Muscle of back (tissue), 13 donors: Measurements from ENCODE around the gene HCCS. TPM values are rescaled to one million over a fixed set of nuclear protein-coding genes. Genes with fewer than 3 reads are reported as not detected.

Experiments used
- DNase-seq, 3 donors: peaks; one replicate each; pipeline versions ENCODE4 v3.0.0 to v3.0.0-alpha.2; 2013
- long read RNA-seq, 9 donors: transcript quantifications; one replicate each; lab custom pipeline, GENCODE V29; 2026
- polyA plus RNA-seq, 10 donors: library from polyadenylated mRNA; unstranded; fragments of 120-200 nt; gene quantifications; one replicate each; pipeline ENCODE4 v1.2.1, GENCODE V29; 2013; ENCODE audit not compliant: insufficient read length in 10 of 10

Gene HCCS
- polyA plus RNA-seq, result 10 to 100 TPM; 22.9 to 35.3 (median 26.0) TPM
- long read RNA-seq, donor 1, partial matches to known transcripts, result 0 of 4 reads
- long read RNA-seq, donor 1, other reads (novel, unspliced or antisense), result 0 of 4 reads
- long read RNA-seq, donor 2, transcript HCCS-202 (7 exons, 1,072 nt), result major isoform, 5 of 12 reads
- long read RNA-seq, donor 2, partial matches to known transcripts, result 7 of 12 reads
- long read RNA-seq, donor 2, other reads (novel, unspliced or antisense), result 0 of 12 reads
- long read RNA-seq, donor 3, result 0 reads
- long read RNA-seq, donor 4, transcript HCCS-202 (7 exons, 1,072 nt), result major isoform, 6 of 10 reads
- long read RNA-seq, donor 4, partial matches to known transcripts, result 0 of 10 reads
- long read RNA-seq, donor 4, other reads (novel, unspliced or antisense), result 0 of 10 reads
- long read RNA-seq, donor 5, transcript HCCS-202 (7 exons, 1,072 nt), result major isoform, 8 of 8 reads
- long read RNA-seq, donor 5, partial matches to known transcripts, result 0 of 8 reads
- long read RNA-seq, donor 5, other reads (novel, unspliced or antisense), result 0 of 8 reads
- long read RNA-seq, donor 6, transcript HCCS-202 (7 exons, 1,072 nt), result major isoform, 6 of 7 reads
- long read RNA-seq, donor 6, partial matches to known transcripts, result 0 of 7 reads
- long read RNA-seq, donor 6, other reads (novel, unspliced or antisense), result 0 of 7 reads
- long read RNA-seq, donor 7, partial matches to known transcripts, result 0 of 5 reads
- long read RNA-seq, donor 7, other reads (novel, unspliced or antisense), result 0 of 5 reads
- long read RNA-seq, donor 8, transcript HCCS-202 (7 exons, 1,072 nt), result major isoform, 5 of 5 reads
- long read RNA-seq, donor 8, partial matches to known transcripts, result 0 of 5 reads
- long read RNA-seq, donor 8, other reads (novel, unspliced or antisense), result 0 of 5 reads
- long read RNA-seq, donor 9, partial matches to known transcripts, result 0 of 1 reads
- long read RNA-seq, donor 9, other reads (novel, unspliced or antisense), result 0 of 1 reads

DNA sequence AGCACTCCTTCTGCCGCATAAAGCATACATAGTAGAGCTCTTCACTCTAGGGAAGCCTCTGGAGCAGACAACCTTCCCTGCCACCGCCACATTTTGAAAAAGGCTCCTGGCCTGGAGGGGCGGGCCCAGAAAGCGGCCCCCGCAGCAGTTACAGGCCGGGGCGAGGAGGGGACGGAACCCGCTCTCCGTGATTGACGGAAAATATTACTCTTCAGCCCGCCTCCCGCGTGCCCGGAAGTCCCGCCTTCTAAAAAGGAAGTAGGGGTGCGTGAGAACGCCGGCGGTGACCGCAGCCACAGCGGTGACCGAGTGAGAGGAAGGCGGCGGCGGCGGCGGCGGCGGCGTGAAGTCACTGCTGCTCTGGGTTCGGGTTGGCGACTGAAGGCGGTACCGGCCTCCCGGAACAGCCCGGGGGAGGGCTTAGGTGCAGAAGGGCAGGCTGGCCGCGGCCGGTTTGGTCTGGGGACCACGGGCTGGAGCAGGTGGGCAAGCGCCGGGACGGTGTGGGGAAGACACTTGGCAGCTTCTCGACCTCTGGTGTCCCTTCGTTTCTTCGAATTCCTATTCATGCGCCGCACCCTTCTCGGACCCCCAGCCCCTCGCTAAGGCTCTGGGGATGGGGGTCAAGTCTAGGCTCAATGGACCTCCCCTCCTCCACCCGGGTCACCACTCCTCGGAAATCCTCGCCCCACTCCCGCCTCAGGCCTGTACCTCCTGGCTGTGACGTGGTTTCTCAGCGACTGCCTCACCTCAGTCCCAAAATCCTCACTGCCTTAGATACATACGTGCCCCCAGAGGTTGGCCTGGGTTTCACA lies at the start of gene HCCS:
TSS of gene HCCS (plus strand) at position 296 of the 815 bp plus-strand sequence. CDS start 729 bp downstream, outside the sequence.
- peak; percentile 81 to 93 (median 88) for DNase-seq

DNA sequence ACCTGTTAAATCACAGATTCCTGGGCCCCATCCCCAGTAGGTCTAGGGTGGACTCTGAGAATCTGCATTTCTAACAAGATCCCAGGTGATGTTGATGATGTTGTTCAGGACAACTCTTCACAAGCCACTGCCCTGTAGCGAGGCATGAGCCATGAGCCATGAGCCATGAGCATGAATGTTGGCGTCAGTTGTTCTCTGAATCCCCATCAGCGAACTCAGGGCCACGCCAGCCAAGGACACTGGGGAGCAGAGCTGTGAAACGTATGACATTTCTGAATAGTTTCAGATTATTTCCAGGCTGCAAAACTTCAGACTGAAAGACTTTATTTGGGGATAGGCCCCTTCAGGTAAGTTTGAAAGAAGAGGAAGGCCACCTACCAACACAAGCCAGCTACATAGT lies 46.9 kb upstream of the HCCS start:
- DNase-seq, result no peak

DNA sequence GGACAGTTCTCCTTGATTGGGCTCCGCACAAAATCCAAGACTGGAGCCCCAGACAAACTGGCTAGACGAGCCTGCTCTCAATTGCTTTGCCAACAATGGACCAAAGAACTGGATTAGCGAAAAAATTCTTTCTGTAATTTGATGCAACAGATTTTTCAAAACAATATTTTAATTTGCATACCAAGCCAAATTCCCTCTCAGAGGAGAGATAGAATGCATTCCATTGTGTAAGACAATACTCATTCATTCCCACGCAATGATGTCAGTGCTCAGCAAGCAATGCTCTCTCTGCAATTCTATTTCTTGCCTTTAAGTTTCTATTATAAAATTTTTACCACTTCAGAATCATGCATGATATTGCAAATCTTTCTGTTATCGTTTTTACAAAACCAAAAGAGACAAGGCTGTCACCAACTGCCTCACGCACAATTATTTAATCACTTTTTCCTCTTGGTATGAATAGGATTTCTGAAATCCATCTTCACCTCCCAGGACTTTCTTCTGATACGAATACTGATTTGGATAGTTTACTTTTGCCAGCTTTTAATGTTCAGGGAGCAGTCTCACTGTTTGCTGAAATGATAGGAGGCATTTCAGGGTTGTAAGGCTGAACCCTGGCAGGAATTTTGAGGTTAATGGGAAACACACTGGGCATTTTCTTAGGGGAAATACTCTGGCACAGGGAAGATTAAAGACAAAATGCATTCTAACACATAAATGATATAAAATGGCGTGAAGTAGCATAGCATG lies 46.1 kb upstream of the HCCS start:
- DNase-seq, result peak; percentile 60 to 79 (median 67)

DNA sequence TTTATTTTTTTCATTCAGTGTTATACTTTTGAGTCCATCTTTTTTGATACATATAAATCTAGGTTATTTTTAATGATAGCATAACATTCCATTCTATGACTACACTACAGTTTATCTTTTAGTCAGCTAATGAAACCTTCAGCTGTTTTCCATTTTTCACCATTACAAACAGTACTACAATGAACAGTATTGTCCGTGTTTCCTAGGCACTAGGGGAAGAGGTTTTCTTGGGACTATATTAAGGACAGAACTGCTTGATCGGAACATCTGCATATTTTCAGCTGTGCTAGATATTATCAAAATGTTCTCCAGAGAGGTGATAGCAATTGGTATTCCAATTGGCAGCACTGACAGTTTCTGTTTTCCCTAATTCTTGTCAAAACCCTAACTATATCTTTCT lies 44.3 kb upstream of the HCCS start:
- no peak for DNase-seq

DNA sequence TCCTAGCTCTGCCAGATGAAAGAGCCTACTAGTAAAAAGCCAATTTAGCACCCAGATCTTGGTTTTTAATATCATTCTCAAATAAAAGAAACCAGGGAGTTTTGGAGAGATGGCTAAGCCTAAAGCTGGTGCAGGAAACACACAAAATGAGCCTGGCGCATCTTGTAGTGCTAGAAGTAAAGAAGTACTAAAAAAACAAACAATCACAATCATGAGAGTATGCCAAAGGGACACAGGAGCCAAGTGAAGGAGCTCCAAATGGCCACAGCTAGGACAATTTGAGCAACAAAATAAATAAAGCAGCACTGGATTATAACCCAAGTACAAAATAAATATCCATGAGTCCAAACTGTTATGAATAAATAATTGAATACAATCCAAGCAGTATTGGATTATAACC lies 37.8 kb upstream of the HCCS start:
- peak in 1 of 3 donors; percentile 52 for DNase-seq

DNA sequence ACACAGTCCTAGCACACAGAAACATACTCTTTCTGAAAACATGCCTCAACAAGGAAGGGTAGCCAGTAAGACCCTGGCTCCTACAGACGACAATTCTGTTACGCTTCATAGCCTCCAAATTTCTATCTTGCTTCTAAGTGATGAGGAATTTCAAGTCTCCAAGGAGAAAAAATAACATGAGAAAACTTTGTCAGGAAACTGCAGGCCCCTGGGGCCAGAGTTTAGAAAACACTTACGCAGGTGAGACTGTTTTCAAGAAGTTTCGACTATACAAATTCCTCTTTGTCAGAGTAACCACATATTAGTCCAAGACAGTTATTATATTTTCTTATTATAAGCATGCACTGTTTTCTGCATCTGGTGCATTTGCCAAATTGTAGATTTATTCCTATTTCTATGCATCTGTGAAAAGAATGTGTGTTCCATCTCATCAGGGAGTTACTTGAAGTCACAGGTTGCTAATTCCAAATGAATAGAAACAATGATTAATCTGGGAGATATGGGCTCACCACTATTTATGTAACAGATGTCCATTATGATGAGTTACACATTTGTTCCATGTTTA lies 30.3 kb upstream of the HCCS start:
- DNase-seq, result peak; percentile 56 to 78 (median 65)

DNA sequence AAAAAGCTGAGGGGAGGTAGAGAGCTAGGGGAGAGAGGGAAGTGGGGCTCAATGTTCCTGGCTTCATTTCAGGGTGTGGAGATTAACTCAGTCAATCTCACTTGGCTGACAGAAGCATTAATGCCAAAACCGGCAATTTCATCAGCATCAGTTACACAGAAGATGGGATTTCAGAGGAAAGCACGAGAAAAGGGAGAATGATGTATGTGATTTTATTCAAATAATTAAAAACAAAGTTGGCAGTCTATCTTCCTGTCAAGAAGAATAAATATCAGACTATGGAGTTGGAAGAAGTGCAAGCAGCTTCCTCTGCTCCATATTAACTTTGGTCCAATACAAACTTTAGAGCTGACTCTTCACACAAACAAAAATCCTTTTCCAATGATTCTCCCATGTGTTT lies 29.6 kb upstream of the HCCS start:
- DNase-seq, result peak; percentile 57 to 88 (median 77)

DNA sequence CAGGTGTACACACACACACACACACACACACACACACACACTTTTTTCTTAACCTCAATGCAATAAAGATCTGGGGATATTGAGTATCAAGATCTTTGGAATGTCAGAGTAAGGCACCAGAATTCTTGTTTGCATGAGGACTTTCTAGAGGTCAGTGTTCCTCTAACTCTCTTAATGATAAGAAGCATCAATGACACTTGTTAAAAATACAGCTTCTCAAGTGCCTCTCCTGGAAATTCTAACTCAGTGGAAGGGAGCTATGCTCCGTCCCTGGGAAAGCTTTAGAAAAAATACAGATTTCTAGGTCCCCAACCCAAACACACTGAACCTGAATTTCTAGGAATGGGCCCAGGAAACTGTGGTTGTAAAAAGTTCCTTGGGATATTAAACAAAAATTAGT lies 25.8 kb upstream of the HCCS start:
- no peak for DNase-seq

DNA sequence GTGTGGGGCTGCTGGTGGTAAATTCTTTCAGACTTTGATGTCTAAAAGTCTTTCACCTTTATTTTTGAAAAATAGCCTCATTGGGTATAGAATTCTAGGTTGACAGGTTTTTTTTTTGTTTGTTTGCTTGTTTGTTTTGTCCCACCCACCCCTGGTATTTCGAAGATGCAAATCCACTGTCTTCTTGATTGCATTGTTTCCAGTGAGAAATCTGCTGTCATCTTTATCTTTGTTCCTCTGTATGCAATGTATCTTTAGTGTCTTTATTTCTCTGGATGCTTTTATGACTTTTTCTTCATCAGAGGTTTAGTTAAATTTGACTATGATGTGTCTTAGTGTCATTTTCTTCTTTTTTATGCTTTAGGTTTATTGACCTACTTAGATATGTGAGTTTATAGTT lies 21.3 kb upstream of the HCCS start:
- no peak for DNase-seq

DNA sequence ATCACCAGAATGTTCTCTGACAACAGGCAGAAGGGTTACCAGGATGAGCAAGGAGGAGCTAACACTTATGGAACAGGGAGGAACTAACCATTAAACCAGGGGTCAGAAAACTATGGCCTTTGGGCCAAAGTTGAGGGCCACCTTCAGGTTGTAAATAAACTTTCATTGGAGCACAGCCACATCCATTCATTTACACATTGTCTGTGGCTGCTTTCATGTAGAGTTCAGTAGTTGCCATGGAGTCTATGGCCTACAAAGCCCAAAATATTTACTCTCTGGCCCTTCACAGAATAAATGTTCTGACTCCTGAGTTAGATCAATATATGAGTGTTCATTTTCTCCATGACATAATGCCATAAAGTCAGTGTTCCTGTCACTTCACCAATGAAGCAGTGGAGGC lies 13.2 kb upstream of the HCCS start:
- DNase-seq, result no peak

DNA sequence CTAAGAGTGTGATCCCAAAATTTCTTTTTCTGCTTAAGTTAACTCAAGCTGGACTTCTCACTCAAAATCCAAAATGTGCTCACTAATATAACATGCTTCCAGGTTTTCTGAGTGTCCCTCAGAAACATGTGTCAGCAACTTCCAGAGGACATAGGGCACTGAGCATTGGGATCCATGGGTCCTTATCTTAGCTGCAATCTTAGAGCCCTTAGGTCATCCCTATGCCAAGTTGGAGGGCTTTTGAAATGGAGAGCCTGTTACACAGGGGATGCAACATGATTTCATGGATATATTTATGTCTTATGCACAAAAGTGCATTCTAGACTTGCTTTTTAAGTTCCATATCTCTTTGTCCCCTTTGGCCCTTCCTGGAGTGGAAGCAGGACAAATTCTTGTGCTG lies 11.7 kb upstream of the HCCS start:
- no peak for DNase-seq

DNA sequence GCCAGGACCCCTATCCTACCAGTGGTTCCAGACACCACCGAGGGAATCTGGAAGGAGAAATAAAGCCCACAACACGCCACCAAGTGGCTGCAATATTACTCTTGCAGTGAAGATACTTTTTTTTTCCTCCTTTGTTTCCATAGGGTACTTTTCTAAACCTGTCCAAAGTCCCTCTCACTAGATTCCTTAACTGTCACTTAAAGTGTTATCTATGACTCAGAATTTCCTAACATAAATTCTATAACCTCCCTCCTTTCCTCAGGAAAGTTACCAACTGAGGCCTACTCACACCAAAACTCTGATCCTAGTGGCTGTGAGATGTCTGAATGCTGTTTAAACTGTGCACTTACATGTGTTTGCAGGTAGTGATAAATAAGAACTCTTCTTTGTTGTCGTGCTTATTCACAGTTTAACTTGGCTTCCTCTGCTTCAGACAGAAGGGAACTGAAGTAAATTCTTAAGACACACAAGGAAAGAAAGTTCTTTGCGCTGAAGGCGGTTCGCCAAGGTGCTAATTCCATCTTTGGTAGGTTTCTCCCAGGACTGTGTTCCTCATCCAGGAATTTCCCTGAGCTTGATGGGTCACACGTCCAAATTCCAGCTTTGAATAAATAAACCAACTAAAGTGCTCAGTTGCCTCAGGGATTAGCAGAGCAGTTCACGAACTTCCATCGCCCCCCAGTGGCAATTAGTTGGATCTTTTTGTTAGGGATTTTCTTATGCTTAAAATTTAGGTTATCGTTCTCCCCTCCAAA lies 10.7 kb upstream of the HCCS start:
- DNase-seq, result peak; percentile 61 to 84 (median 70)

DNA sequence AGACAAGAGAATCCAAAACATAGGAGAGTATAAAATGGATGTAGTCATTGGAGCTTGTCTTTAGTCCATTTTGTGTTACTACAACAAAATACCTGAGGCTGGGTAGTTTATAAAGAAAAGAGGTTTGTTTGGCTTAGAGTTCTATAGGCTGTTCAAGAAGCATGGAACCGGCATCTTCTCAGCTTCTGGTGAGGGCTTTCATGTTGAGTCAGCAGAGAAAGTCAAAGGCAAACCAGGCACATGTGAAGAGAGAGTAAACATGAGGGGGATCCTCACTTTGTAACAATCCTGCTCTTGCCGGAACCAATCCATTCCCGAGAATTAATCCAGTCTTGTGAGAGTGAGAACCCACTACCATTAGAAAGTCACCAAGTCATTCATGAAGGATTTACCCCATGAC lies 8.1 kb upstream of the HCCS start:
- DNase-seq, result no peak

DNA sequence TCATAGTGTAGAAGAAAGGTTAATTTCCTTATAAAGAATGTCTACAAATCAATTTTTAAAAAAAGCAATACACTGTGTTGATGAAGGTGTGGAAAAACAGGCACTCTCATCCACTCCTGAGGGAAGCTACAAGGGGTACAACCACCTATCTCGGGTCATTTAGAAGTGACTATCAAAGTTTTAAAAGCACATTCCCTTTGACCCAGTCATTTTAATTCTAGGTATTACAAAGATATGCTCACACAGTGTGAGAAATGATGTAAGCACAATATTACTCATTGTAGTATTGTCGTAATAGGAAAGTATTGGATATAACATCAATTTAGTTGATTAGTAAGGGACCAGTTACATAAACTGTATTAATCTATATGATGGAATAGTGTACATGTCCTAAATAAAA lies 7.4 kb upstream of the HCCS start:
- DNase-seq, result no peak

DNA sequence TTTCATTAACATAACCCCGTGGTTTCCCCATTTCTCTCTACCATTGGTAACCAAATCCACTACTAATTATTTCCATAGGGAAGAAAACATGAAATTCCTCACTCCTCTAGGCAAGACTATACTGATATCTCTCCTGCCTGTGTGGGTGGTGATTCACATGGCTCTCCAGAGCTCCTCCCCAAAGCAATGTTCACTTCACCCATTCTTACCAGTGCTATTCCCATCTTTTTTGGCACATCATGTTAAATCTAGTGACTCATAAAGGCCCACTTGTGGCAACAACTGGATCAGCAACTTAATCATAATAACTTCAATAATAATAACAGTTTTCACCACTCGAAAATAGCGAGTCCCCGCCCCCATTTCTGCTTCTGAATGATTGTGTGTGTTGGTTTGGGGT lies 6.1 kb upstream of the HCCS start:
- no peak for DNase-seq

DNA sequence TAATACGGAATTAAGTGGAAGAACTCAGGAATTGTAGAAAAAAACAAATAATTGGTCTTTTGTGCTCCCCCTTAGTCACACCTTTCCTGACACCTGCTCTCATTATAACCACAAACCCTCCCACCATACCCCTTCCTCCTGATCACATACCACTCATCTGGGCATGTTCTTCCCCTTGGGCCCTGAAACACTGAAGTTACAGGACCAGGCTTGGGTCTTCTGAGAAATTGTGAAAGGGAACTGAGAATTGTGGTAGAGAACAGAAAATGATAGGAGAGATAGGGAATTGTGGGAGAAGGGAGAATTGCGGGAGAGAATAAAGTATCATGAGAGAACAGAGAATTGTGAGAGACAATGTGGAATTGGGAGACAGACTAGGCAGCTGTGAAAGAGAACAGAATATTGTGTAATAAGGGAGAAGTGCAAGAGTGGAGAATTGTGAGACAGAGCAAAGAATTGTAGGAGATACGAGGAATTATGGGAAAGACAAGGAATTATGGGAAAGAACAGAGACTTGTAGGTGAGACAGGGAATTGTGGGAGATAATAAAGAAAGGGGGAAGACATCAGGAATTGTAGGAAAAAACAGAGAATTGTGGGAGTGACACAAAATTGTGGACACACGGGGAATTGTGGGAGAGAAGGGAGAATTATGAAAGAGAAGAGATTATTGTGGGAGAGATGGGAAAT lies 2.7 kb upstream of the HCCS start:
- no peak for DNase-seq

DNA sequence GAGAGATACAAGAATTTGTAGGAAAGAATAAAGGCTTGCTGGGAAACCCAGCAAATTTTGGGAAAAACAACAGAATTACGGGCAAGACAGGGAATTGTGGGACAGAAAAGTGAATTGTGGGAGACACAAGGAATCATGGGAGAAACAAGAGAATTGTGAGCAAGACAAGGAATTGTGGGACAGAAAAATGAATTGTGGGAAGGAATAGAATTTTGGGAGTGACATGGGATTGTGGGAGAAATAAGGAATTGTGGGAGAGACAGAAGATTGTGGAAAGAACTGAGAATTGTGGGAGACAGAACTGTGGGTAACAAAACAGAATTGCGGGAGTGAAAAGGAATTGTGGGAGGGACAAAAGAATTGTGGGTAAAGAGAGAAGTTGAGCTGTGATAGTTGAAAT lies 1.2 kb upstream of the HCCS start:
- no peak for DNase-seq

DNA sequence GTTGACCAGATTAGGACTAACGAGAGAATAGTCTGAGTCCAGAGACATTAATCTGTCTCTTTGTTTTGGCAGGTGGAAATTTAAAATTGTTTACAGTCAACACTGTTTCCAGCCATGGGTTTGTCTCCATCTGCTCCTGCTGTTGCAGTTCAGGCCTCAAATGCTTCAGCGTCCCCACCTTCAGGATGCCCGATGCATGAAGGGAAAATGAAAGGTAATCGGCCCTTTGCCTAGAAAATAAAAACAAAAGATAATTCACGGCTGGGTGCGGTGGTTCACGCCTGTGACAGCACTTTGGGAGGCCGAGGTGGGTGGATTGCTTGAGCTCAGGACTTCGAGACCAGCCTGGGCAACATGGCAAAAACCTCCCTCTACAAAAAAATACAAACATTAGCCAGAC lies 815 bp downstream of the HCCS start:
- DNase-seq, result no peak

DNA sequence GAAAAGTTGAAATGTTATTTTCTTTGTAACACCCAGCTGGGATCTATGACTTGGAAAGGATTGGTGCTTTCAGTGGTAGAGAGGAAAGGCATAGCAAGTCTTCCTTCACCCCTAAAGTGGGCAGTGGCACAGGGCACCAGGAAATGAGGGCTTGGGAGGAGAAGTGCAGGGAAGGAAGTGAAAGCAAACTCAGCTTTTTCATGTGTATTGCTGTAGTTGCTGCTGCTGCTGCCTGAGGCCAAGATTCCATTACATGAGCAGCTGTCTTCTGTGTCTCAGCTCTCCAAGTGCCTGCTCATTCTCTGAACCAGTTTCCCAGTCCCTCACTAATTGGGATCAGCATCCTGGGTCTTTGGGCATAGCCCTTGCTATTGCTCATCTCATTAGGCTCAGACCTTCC lies 2.6 kb downstream of the HCCS start:
- DNase-seq, result no peak
